HepG2 (cell line): ENCODE measurements around the gene NET1. TPM values are rescaled to one million over a fixed set of nuclear protein-coding genes. Genes with fewer than 3 reads are reported as not detected.

ENCODE experiments used
- ATAC-seq: fragments of 200-7000 bp; cut with Tn5 transposase; 3 replicates; pipeline ENCODE4 v1.9.1; 2020; ENCODE audit warnings: mild to moderate bottlenecking, moderate library complexity
- BruUV-seq: library from RNA; stranded (reverse); fragments of 400-500 nt; replicated peaks from 2 replicates; lab custom pipeline; 2021; lab: Mats Ljungman, UMichigan
- CTCF ChIA-PET: fragments of 300-600 bp; formaldehyde crosslinking; extraction: SDS; loops from one replicate; lab custom pipeline; 2021; ENCODE audit warnings: low total read pairs, inconsistent platforms, low intra/inter-chr PET ratio; lab: Yijun Ruan, JAX
- POLR2A ChIA-PET: fragments of 350-600 bp; sonication (Branson Sonifier 250); formaldehyde crosslinking; loops from one replicate; lab custom pipeline; 2020; ENCODE audit warnings: antibody characterized with exemption, inconsistent platforms; lab: Yijun Ruan, JAX
- DNase-seq: peaks from one replicate; pipeline ENCODE4 v3.0.0-alpha.2; 2015; ENCODE audit warnings: low spot score
- FAIRE-seq: peaks from 3 replicates; lab custom pipeline; 2011; peaks lifted over from hg19 to GRCh38; lab: Jason Lieb, UNC
- H2AFZ ChIP-seq: one replicate; pipeline ENCODE4 v1.6.1; 2011; ENCODE audit warnings: low read length, inconsistent platforms
- H3K27ac ChIP-seq: fragments of 300-600 bp; 3 replicates; pipeline ENCODE4 v1.8.0; 2011; ENCODE audit warnings: mixed run types, mild to moderate bottlenecking, mixed read lengths, low read length, inconsistent platforms; ENCODE audit not compliant: insufficient read depth; ENCODE audit errors: extremely low read length
- H3K27me3 ChIP-seq, 2 experiments: fragments of 200-600 bp in 1 of 2; 2 replicates in 1 of 2; 3 replicates in 1 of 2; pipeline versions ENCODE4 v1.6.0 to v1.8.0; 2011; ENCODE audit warnings: low read length in 2 of 2, mild to moderate bottlenecking in 2 of 2, moderate library complexity in 2 of 2, inconsistent platforms in 1 of 2; ENCODE audit not compliant: insufficient read depth in 2 of 2, control insufficient read depth in 1 of 2
- H3K36me3 ChIP-seq, 2 experiments: fragments of 200-600 bp in 1 of 2; replicated peaks in 1 of 2; 2 replicates in 1 of 2; 3 replicates in 1 of 2; pipeline versions ENCODE4 v1.5.1 to v1.8.0; 2011; ENCODE audit warnings: low read length in 2 of 2, inconsistent platforms in 1 of 2; ENCODE audit not compliant: insufficient read depth in 2 of 2, control insufficient read depth in 1 of 2
- H3K4me1 ChIP-seq: 2 replicates; pipeline ENCODE4 v1.5.1; 2012; ENCODE audit warnings: low read length, inconsistent platforms; ENCODE audit not compliant: insufficient read depth
- H3K4me2 ChIP-seq: 2 replicates; pipeline ENCODE4 v1.6.0; 2011; ENCODE audit warnings: low read depth, low read length, inconsistent platforms
- H3K4me3 ChIP-seq, 3 experiments: fragments of 200-600 bp in 1 of 3; sonication (generic), shearing (Covaris generic) in 1 of 3; replicated peaks in 1 of 3; 2 replicates each; pipeline ENCODE4 v1.5.1; 2011 to 2016; ENCODE audit warnings: low read length in 3 of 3, inconsistent platforms in 2 of 3, low read depth in 2 of 3, mild to moderate bottlenecking in 2 of 3, control low read depth in 1 of 3, mixed read lengths in 1 of 3; ENCODE audit not compliant: insufficient read depth in 1 of 3
- H3K79me2 ChIP-seq: one replicate; pipeline ENCODE4 v1.6.1; 2011; ENCODE audit warnings: low read length, inconsistent platforms; ENCODE audit not compliant: insufficient read depth
- H3K9ac ChIP-seq: 2 replicates; pipeline ENCODE4 v1.6.0; 2011; ENCODE audit warnings: mild to moderate bottlenecking, low read depth, low read length, inconsistent platforms; ENCODE audit not compliant: insufficient read depth
- H3K9me3 ChIP-seq: 2 replicates; pipeline ENCODE4 v1.5.1; 2012; ENCODE audit warnings: mild to moderate bottlenecking, low read length
- H4K20me1 ChIP-seq: 2 replicates; pipeline ENCODE4 v1.6.0; 2011; ENCODE audit warnings: inconsistent platforms, mild to moderate bottlenecking, low read length, moderate library complexity; ENCODE audit not compliant: insufficient read depth
- KDM2A ChIP-seq: sonication (generic); formaldehyde crosslinking; IDR thresholded peaks from 2 replicates; pipeline ENCODE4 v1.4.0; 2020; ENCODE audit warnings: low read depth, missing genetic modification reagents, borderline replicate concordance
- MIER2 ChIP-seq: IDR thresholded peaks from 2 replicates; pipeline ENCODE4 v1.6.1; 2016; ENCODE audit warnings: missing biosample characterization, missing genetic modification reagents
- MLLT10 ChIP-seq: sonication (generic); formaldehyde crosslinking; IDR thresholded peaks from 2 replicates; pipeline ENCODE4 v1.4.0; 2020; ENCODE audit warnings: missing genetic modification reagents
- MTA3 ChIP-seq: sonication (generic); formaldehyde crosslinking; IDR thresholded peaks from 2 replicates; pipeline ENCODE4 v1.4.0; 2020; ENCODE audit warnings: missing genetic modification reagents
- POGZ ChIP-seq: sonication (generic); formaldehyde crosslinking; IDR thresholded peaks from 2 replicates; pipeline ENCODE4 v1.4.0; 2020; ENCODE audit warnings: mild to moderate bottlenecking, missing genetic modification reagents
- REXO4 ChIP-seq: sonication (generic); formaldehyde crosslinking; IDR thresholded peaks from 2 replicates; pipeline ENCODE4 v1.8.0; 2022; ENCODE audit warnings: missing genetic modification reagents, mild to moderate bottlenecking, borderline replicate concordance
- RFXANK ChIP-seq: IDR thresholded peaks from 2 replicates; pipeline ENCODE4 v1.6.1; 2016
- TSC22D2 ChIP-seq: sonication (generic); formaldehyde crosslinking; IDR thresholded peaks from 2 replicates; pipeline ENCODE4 v1.5.1; 2020; ENCODE audit warnings: missing genetic modification reagents, mild to moderate bottlenecking, borderline replicate concordance
- ZFP41 ChIP-seq: sonication (generic); formaldehyde crosslinking; IDR thresholded peaks from 2 replicates; pipeline ENCODE4 v1.4.0; 2020; ENCODE audit warnings: mild to moderate bottlenecking, missing genetic modification reagents, borderline replicate concordance
- ZNF296 ChIP-seq: sonication (generic); formaldehyde crosslinking; conservative IDR thresholded peaks from 2 replicates; pipeline ENCODE4 v1.5.0; 2020; ENCODE audit warnings: mild to moderate bottlenecking, missing genetic modification reagents
- ZNF432 ChIP-seq: sonication (generic); formaldehyde crosslinking; IDR thresholded peaks from 2 replicates; pipeline ENCODE4 v1.5.0; 2020; ENCODE audit warnings: missing genetic modification reagents, mild to moderate bottlenecking, borderline replicate concordance
- ZNF496 ChIP-seq: sonication (generic); formaldehyde crosslinking; IDR thresholded peaks from 2 replicates; pipeline ENCODE4 v1.8.1; 2023; ENCODE audit warnings: mild to moderate bottlenecking, moderate library complexity, missing genetic modification reagents; ENCODE audit not compliant: insufficient replicate concordance
- ZNF737 ChIP-seq: sonication (generic); formaldehyde crosslinking; IDR thresholded peaks from 2 replicates; pipeline ENCODE4 v1.5.0; 2020; ENCODE audit warnings: missing genetic modification reagents, mild to moderate bottlenecking, borderline replicate concordance
- ZNF777 ChIP-seq: sonication (generic); formaldehyde crosslinking; IDR thresholded peaks from 2 replicates; pipeline ENCODE4 v1.4.0; 2020; ENCODE audit warnings: missing genetic modification reagents
- ZSCAN21 ChIP-seq: sonication (generic); formaldehyde crosslinking; IDR thresholded peaks from 2 replicates; pipeline ENCODE4 v1.8.0; 2022; ENCODE audit warnings: mild to moderate bottlenecking, missing genetic modification reagents, moderate library complexity, borderline replicate concordance
- WGBS: methylation state at CpG from one replicate; pipeline ENCODE4 v1.1.6; 2017; ENCODE audit warnings: low lambda C conversion rate; 5-methylcytosine and 5-hydroxymethylcytosine counted together
- in situ Hi-C: cut with HindIII; loops from 2 replicates; pipeline ENCODE4 v1.10.0; 2017; ENCODE audit warnings: low pct_unique_long_range_greater_than_20kb; ENCODE audit not compliant: extremely low pct_ligation_motif_present
- intact Hi-C: fragments of 100-400 bp; cut with micrococcal nuclease; formaldehyde crosslinking; loops from one replicate; pipeline ENCODE4 v1.10.0; 2022; ENCODE audit not compliant: unreplicated experiment
- polyA plus RNA-seq, 8 experiments: library from polyadenylated mRNA; depleted of rRNA in 3 of 8; stranded (reverse) in 7 of 8; unstranded in 1 of 8; fragments of >200 nt; fragmentation: Illumina TruSeq in 4 of 8; extraction: Trizol in 4 of 8; gene quantifications; 2 replicates each; pipeline versions ENCODE4 v1.2.1 to v1.2.3, GENCODE V29; 2011 to 2016; ENCODE audit warnings: low read depth in 4 of 8, missing spikeins in 1 of 8, mixed read lengths in 1 of 8; ENCODE audit not compliant: insufficient read depth in 1 of 8
- total RNA-seq, 5 experiments: library from RNA; depleted of rRNA; stranded (reverse); fragments of >200 nt; fragmentation: Illumina TruSeq; extraction: Trizol; gene quantifications; 2 replicates each; pipeline ENCODE4 v1.2.3, GENCODE V29; 2016; ENCODE audit warnings: low read depth in 1 of 5
- TF ChIP-seq, protein P1 (sequence below): fragments of 450-650 bp; IDR thresholded peaks from 2 replicates; pipeline ENCODE4 v1.6.1; 2017

The NET1 gene
- total and polyA plus RNA-seq, 2 of the 13 experiments (the other 11 are each of a cell fraction or from before 2014, with no cell fraction given), result 48.1 to 65.8 TPM

DNA sequence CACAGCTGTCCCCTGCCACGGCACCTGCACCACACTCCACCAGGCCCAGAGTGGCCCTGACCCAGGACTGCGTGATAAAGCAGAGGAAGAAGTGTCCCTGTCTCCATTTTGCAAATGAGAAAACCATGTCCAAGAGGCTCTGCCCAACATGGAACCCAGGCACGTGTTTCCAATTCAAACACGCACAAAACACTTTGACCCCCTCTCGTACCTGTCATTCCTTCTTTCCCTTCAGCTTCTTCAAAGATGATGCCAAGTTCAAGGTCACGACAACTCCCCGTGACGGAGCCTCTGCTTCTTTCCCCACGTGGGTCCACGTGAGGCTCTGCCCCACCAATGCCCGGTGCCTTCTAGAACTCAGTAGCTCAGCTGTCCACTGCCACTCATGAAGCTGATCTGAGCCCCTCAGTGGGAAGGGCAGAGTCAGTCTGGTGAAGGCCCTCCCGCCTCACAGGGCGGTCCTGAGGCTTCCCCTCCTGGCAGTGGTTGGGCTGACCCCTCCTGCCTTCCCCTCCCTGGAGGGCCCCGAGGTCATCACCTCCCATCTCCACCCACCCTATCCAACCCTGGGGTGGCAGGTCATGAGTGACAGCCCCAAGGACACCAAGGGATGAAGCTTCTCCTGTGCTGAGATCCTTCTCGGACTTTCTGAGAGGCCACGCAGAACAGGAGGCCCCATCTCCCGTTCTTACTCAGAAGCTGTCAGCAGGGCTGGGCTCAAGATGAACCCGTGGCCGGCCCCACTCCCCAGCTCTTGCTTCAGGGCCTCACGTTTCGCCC lies 68.0 kb downstream of the NET1 start (continued):
- TF ChIP-seq, protein P1, sequence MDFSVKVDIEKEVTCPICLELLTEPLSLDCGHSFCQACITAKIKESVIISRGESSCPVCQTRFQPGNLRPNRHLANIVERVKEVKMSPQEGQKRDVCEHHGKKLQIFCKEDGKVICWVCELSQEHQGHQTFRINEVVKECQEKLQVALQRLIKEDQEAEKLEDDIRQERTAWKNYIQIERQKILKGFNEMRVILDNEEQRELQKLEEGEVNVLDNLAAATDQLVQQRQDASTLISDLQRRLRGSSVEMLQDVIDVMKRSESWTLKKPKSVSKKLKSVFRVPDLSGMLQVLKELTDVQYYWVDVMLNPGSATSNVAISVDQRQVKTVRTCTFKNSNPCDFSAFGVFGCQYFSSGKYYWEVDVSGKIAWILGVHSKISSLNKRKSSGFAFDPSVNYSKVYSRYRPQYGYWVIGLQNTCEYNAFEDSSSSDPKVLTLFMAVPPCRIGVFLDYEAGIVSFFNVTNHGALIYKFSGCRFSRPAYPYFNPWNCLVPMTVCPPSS, result no peak
- TF ChIP-seq REXO4 (CRISPR knock-in tag), result no peak
- no peak for TF ChIP-seq TSC22D2 (CRISPR knock-in tag)
- TF ChIP-seq MLLT10 (CRISPR knock-in tag), result no peak
- TF ChIP-seq ZNF737 (CRISPR knock-in tag), result no peak

DNA sequence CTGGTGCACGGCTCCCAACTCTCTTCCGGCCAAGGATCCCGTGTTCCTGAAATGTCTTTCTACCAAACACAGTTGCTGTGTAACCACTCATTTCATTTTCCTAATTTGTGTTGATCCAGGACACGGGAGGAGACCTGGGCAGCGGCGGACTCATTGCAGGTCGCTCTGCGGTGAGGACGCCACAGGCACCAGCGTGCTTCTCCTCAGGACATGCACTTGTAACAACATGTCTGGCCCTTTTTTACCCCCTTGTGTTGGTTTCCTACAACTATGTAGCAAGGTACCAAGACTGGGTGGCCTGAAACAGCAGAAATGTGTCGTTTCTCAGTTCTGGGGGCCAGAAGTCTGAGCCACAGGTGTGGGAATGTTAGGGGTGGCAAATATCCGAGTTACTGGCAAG lies 68.8 kb downstream of the NET1 start:
- ChIA-PET CTCF (no interaction called here), POLR2A (no interaction called here)
- BruUV-seq, result no TSS peak
- Histone ChIP-seq H3K79me2 (no peaks in the 10 kb centered on the region), H3K36me3 (no peaks in the 10 kb centered on the region), H2AFZ (no peak overlapping the region), H4K20me1 (no peaks in the 10 kb centered on the region), H3K9ac (no peak overlapping the region), H3K4me2 (no peak overlapping the region), H3K27ac (no peak overlapping the region), H3K4me3 (no peak overlapping the region), H3K27me3 (peaks cover 5 to 40% of the 10 kb centered on the region in 2 experiments; a peak in 4 of 5 replicates), H3K4me1 (peaks cover 56% of the 10 kb centered on the region), H3K9me3 (no peaks in the 10 kb centered on the region)
- in situ Hi-C loops, result no loop called here
- DNase-seq (no peak), FAIRE-seq (no peak), ATAC-seq (no peak)
- WGBS, result 72% methylated on average over 12 of the region's 12 CpGs
- intact Hi-C loops, result no loop called here
- TF ChIP-seq ZNF432 (no peak), ZNF296 (CRISPR knock-in tag) (no peak), ZFP41 (no peak), RFXANK (no peak), ZSCAN21 (CRISPR knock-in tag) (no peak), KDM2A (no peak), MIER2 (no peak), POGZ (CRISPR knock-in tag) (no peak), ZNF777 (no peak), MTA3 (no peak), ZNF496 (CRISPR knock-in tag) (no peak)
